Karpas-422 (cell line): ENCODE data around the gene MMEL1. TPM values are rescaled to one million over a fixed set of nuclear protein-coding genes. Genes with fewer than 3 reads are reported as not detected.

Experiments
- total RNA-seq: library from RNA; depleted of rRNA; stranded (reverse); fragments of >200 nt; shearing (Covaris generic); gene quantifications from 2 replicates; pipeline ENCODE4 v1.2.3, GENCODE V29; 2014; ENCODE audit warnings: low replicate concordance; rRNA removed

MMEL1 gene
- total RNA-seq, 1 experiment from 2014 or later: not detected

Other genes with a start within 250 kb of the MMEL1 start
- 6.2 and 9.8 TPM in 2 replicates for gene MORN1, start 241.5 kb downstream of the MMEL1 start, total RNA-seq
- gene RER1, start 241.2 kb downstream of the MMEL1 start, total RNA-seq: 57.2 and 108 TPM in 2 replicates
- gene PEX10, start 220.5 kb downstream of the MMEL1 start, total RNA-seq: 21.4 and 32.4 TPM in 2 replicates
- gene PLCH2, start 156.7 kb downstream of the MMEL1 start, total RNA-seq: 0.11 and 0.19 TPM in 2 replicates
- 25.1 and 25.8 TPM in 2 replicates for gene PANK4, start 106.4 kb downstream of the MMEL1 start, total RNA-seq
- gene HES5, start 102.8 kb downstream of the MMEL1 start, total RNA-seq: not detected in 2 replicates
- gene TNFRSF14, start 76.6 kb downstream of the MMEL1 start, total RNA-seq: 10.3 and 15.6 TPM in 2 replicates
- gene PRXL2B, start 46.2 kb downstream of the MMEL1 start, total RNA-seq: 0.89 and 0.90 TPM in 2 replicates
- 0.32 and 1.0 TPM in 2 replicates for gene TTC34, start 168.7 kb upstream of the MMEL1 start, total RNA-seq